Fibroblast of lung (primary cell): ENCODE measurements around the gene RAB18. TPM values are rescaled to one million over a fixed set of nuclear protein-coding genes. Genes with fewer than 3 reads are reported as not detected.

Experiments used
- DNase-seq, 2 donors: peaks; one replicate each; pipeline versions ENCODE4 v3.0.0 to v3.0.0-alpha.2; 2010; ENCODE audit warnings: low read depth in 2 of 2
- H2AFZ ChIP-seq: 2 replicates; pipeline ENCODE4 v1.5.1; 2012; ENCODE audit warnings: low read length, control low read depth, inconsistent platforms
- H3K27ac ChIP-seq: 2 replicates; pipeline ENCODE4 v1.5.1; 2011; ENCODE audit warnings: low read length, control low read depth; ENCODE audit not compliant: insufficient read depth
- H3K27me3 ChIP-seq: 2 replicates; pipeline ENCODE4 v1.5.1; 2011; ENCODE audit warnings: mild to moderate bottlenecking, low read length; ENCODE audit not compliant: control insufficient read depth, insufficient read depth
- H3K36me3 ChIP-seq: 2 replicates; pipeline ENCODE4 v1.5.1; 2011; ENCODE audit warnings: low read length; ENCODE audit not compliant: control insufficient read depth, insufficient read depth
- H3K4me1 ChIP-seq: 2 replicates; pipeline ENCODE4 v1.5.1; 2011; ENCODE audit warnings: low read length; ENCODE audit not compliant: control insufficient read depth, insufficient read depth; ENCODE audit errors: extremely low read depth
- H3K4me2 ChIP-seq: 2 replicates; pipeline ENCODE4 v1.5.1; 2011; ENCODE audit warnings: low read length, control low read depth; ENCODE audit not compliant: insufficient read depth; ENCODE audit errors: extremely low read depth
- H3K4me3 ChIP-seq, 4 experiments: fragments of 200-600 bp in 1 of 4; sonication (generic) in 1 of 4; replicated peaks in 1 of 4; 2 replicates each; pipeline ENCODE4 v1.5.1; 2011 to 2016; ENCODE audit warnings: low read length in 4 of 4, low read depth in 3 of 4, mild to moderate bottlenecking in 3 of 4, control low read depth in 2 of 4, inconsistent platforms in 1 of 4, mixed read lengths in 1 of 4; ENCODE audit not compliant: insufficient read depth in 1 of 4; ENCODE audit errors: control extremely low read depth in 1 of 4
- H3K79me2 ChIP-seq: 2 replicates; pipeline ENCODE4 v1.5.1; 2012; ENCODE audit warnings: mild to moderate bottlenecking, low read length, inconsistent platforms; ENCODE audit not compliant: control insufficient read depth, insufficient read depth
- H3K9ac ChIP-seq: 2 replicates; pipeline ENCODE4 v1.5.1; 2011; ENCODE audit warnings: mild to moderate bottlenecking, low read length, control low read depth; ENCODE audit not compliant: insufficient read depth
- H3K9me3 ChIP-seq: 2 replicates; pipeline ENCODE4 v1.5.1; 2012; ENCODE audit warnings: low read depth, low read length; ENCODE audit not compliant: control insufficient read depth, insufficient read depth
- H4K20me1 ChIP-seq: 2 replicates; pipeline ENCODE4 v1.5.1; 2011; ENCODE audit warnings: low read length; ENCODE audit not compliant: control insufficient read depth, insufficient read depth; ENCODE audit errors: extremely low read depth
- EZH2 ChIP-seq: IDR thresholded peaks from 2 replicates; pipeline ENCODE4 v1.5.1; 2012; ENCODE audit warnings: low read length, control low read depth, mild to moderate bottlenecking; ENCODE audit errors: missing control alignments
- polyA plus RNA-seq, 2 donors: library from polyadenylated mRNA; depleted of rRNA in 1 of 2; stranded (reverse) in 1 of 2; unstranded in 1 of 2; fragments of >200 nt; gene quantifications; 2 replicates each; pipeline ENCODE4 v1.2.1, GENCODE V29; 2011 to 2012; ENCODE audit warnings: missing spikeins in 1 of 2
- total RNA-seq: library from RNA; depleted of rRNA; stranded (reverse); fragments of >200 nt; gene quantifications from 2 replicates; pipeline ENCODE4 v1.2.1, GENCODE V29; 2014
- TF ChIP-seq, protein P1 (sequence below), 2 donors: IDR thresholded peaks in 1 of 2; conservative IDR thresholded peaks in 1 of 2; 1 replicate in 1 of 2; 2 replicates in 1 of 2; pipeline ENCODE4 v1.5.1; 2011 to 2012; ENCODE audit warnings: low read length in 2 of 2, control low read depth in 1 of 2, inconsistent platforms in 1 of 2, low read depth in 1 of 2, mild to moderate bottlenecking in 1 of 2

The RAB18 gene
- total and polyA plus RNA-seq, 2 donors (not counting 1 experiment from before 2014, with no cell fraction given) = 42.1 to 95.2 TPM

DNA sequence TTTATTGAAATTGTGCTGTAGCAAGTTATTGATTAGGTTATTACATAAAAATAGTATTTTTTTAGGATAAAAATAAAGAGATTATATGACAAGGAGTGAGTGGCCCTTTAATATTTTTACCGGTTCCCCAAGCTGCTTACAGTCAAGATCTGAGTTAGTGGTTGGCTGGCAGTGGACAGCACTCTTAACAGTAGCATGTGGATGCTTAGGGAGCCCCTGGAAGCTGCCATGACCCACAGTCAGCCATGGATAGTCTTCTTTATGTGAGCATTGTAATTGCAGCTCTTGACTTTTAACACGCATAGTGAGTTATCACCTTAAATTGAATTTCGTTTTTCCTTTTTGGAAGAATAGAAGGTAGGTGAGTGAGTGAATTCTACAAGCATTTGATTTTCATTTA, 22.1 kb downstream of the RAB18 start:
- Histone ChIP-seq H3K9me3 (no peaks in the 10 kb centered on the region), H3K4me3 (no peak overlapping the region), H3K36me3 (no peaks in the 10 kb centered on the region), H3K27me3 (no peaks in the 10 kb centered on the region), H3K4me1 (no peaks in the 10 kb centered on the region), H3K79me2 (peaks cover 30% of the 10 kb centered on the region), H2AFZ (no peak overlapping the region), H3K9ac (no peak overlapping the region), H4K20me1 (no peaks in the 10 kb centered on the region), H3K27ac (peak overlapping the region; percentile 16), H3K4me2 (no peak overlapping the region)
- no peak for DNase-seq
- TF ChIP-seq, protein P1, sequence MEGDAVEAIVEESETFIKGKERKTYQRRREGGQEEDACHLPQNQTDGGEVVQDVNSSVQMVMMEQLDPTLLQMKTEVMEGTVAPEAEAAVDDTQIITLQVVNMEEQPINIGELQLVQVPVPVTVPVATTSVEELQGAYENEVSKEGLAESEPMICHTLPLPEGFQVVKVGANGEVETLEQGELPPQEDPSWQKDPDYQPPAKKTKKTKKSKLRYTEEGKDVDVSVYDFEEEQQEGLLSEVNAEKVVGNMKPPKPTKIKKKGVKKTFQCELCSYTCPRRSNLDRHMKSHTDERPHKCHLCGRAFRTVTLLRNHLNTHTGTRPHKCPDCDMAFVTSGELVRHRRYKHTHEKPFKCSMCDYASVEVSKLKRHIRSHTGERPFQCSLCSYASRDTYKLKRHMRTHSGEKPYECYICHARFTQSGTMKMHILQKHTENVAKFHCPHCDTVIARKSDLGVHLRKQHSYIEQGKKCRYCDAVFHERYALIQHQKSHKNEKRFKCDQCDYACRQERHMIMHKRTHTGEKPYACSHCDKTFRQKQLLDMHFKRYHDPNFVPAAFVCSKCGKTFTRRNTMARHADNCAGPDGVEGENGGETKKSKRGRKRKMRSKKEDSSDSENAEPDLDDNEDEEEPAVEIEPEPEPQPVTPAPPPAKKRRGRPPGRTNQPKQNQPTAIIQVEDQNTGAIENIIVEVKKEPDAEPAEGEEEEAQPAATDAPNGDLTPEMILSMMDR (conservative IDR thresholded peaks at IDR 0.05 in 1 of 2, IDR thresholded peaks at IDR 0.05 in 1 of 2; ENCODE audit: low read depth in 1 of 2, low read length in 2 of 2) = no peak
- TF ChIP-seq EZH2 = no peak

DNA sequence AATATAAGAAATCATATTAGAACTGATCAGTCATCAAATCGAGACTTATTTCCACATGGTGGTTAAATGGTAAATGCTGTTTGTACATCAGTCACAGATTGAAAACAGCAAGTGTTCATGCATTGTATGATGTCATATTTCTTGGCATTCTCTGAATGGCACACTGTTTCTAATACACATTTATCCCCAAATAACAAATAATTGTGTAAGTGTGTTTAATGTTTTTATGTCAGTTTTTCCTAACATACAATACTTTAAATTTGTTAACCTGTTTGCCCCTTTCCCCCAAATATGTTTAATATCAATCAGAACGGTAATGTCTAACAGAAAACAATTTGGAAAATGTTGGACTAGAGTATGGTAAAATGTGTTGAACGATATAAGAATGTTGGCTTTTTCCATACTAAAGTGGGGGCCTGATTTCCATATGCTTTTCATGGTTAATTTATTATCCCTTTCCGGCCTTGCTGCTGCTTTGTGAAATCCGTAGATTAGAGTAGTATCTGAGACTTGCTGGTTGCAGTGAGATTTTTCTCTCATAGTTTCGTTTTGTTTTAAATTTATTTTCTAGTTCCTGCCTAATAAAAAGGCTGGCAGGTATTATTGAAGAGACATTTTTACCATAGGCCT, 23.7 kb downstream of the RAB18 start:
- peak in 1 of 2 donors; percentile 10 for DNase-seq
- Histone ChIP-seq H3K27me3 (no peaks in the 10 kb centered on the region), H3K9ac (no peak overlapping the region), H2AFZ (no peak overlapping the region), H3K27ac (no peak overlapping the region), H3K4me2 (no peak overlapping the region), H4K20me1 (no peaks in the 10 kb centered on the region), H3K4me3 (no peak overlapping the region), H3K79me2 (peaks cover 30% of the 10 kb centered on the region), H3K36me3 (no peaks in the 10 kb centered on the region), H3K4me1 (no peaks in the 10 kb centered on the region), H3K9me3 (no peaks in the 10 kb centered on the region)
- TF ChIP-seq EZH2 = no peak
- TF ChIP-seq, protein P1 (conservative IDR thresholded peaks at IDR 0.05 in 1 of 2, IDR thresholded peaks at IDR 0.05 in 1 of 2; ENCODE audit: low read depth in 1 of 2, low read length in 2 of 2) = no peak

DNA sequence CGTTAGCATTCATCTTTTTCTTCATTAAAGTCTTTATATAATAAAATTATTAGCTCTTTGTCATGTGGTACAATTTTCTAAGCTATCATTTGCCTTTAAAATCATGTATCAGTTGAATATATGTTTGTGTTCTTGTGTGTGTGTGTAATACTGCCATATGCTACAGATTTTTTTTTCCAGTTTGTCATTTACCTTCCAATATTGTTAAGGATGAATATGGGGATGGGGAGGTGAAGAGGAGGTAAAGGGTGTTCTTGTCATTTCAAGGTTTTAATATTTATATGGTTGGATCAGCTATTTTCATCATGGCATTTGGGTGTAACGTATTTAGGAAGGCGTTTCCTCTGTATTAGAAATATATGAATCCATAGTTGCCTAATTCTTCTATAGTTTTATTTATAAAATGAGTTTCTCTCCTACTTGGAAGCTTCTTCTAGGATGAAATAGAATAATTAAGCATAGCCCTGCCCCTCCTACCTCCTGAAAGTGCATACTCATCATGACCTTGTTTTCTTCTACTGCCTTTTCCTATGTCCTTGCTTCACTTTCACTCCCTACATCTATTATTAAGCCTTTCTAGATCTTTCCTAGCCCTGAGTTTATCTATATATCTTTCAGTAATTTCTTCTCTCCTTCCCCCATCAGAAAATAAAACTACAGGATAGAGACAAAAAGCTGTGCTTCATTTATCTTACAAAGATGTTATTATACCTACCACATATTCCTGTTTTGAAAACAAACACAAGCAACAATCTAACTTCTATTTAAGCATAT, 25.1 kb downstream of the RAB18 start:
- Histone ChIP-seq H3K27ac (no peak overlapping the region), H3K79me2 (peaks cover 23% of the 10 kb centered on the region), H3K27me3 (no peaks in the 10 kb centered on the region), H3K9ac (no peak overlapping the region), H3K4me2 (no peak overlapping the region), H3K4me1 (no peaks in the 10 kb centered on the region), H3K4me3 (no peak overlapping the region), H3K36me3 (no peaks in the 10 kb centered on the region), H3K9me3 (no peaks in the 10 kb centered on the region), H4K20me1 (no peaks in the 10 kb centered on the region), H2AFZ (no peak overlapping the region)
- peak in 1 of 2 donors; percentile 29 for DNase-seq
- TF ChIP-seq EZH2 = no peak
- TF ChIP-seq, protein P1 (conservative IDR thresholded peaks at IDR 0.05 in 1 of 2, IDR thresholded peaks at IDR 0.05 in 1 of 2; ENCODE audit: low read depth in 1 of 2, low read length in 2 of 2) = no peak
